HepG2 (cell line): ENCODE results near the gene NFKBIA. TPM values are rescaled to one million over a fixed set of nuclear protein-coding genes. Genes with fewer than 3 reads are reported as not detected.

ENCODE experiments used
- ATAC-seq: fragments of 200-7000 bp; cut with Tn5 transposase; 3 replicates; pipeline ENCODE4 v1.9.1; 2020; ENCODE audit warnings: mild to moderate bottlenecking, moderate library complexity
- BruUV-seq: library from RNA; stranded (reverse); fragments of 400-500 nt; replicated peaks from 2 replicates; lab custom pipeline; 2021; lab: Mats Ljungman, UMichigan
- CTCF ChIA-PET: fragments of 300-600 bp; formaldehyde crosslinking; extraction: SDS; loops from one replicate; lab custom pipeline; 2021; ENCODE audit warnings: low total read pairs, inconsistent platforms, low intra/inter-chr PET ratio; lab: Yijun Ruan, JAX
- POLR2A ChIA-PET: fragments of 350-600 bp; sonication (Branson Sonifier 250); formaldehyde crosslinking; loops from one replicate; lab custom pipeline; 2020; ENCODE audit warnings: antibody characterized with exemption, inconsistent platforms; lab: Yijun Ruan, JAX
- DNase-seq: peaks from one replicate; pipeline ENCODE4 v3.0.0-alpha.2; 2015; ENCODE audit warnings: low spot score
- FAIRE-seq: peaks from 3 replicates; lab custom pipeline; 2011; peaks lifted over from hg19 to GRCh38; lab: Jason Lieb, UNC
- H2AFZ ChIP-seq: one replicate; pipeline ENCODE4 v1.6.1; 2011; ENCODE audit warnings: low read length, inconsistent platforms
- H3K27ac ChIP-seq: fragments of 300-600 bp; 3 replicates; pipeline ENCODE4 v1.8.0; 2011; ENCODE audit warnings: mixed run types, mild to moderate bottlenecking, mixed read lengths, low read length, inconsistent platforms; ENCODE audit not compliant: insufficient read depth; ENCODE audit errors: extremely low read length
- H3K27me3 ChIP-seq, 2 experiments: fragments of 200-600 bp in 1 of 2; 2 replicates in 1 of 2; 3 replicates in 1 of 2; pipeline versions ENCODE4 v1.6.0 to v1.8.0; 2011; ENCODE audit warnings: low read length in 2 of 2, mild to moderate bottlenecking in 2 of 2, moderate library complexity in 2 of 2, inconsistent platforms in 1 of 2; ENCODE audit not compliant: insufficient read depth in 2 of 2, control insufficient read depth in 1 of 2
- H3K36me3 ChIP-seq, 2 experiments: fragments of 200-600 bp in 1 of 2; replicated peaks in 1 of 2; 2 replicates in 1 of 2; 3 replicates in 1 of 2; pipeline versions ENCODE4 v1.5.1 to v1.8.0; 2011; ENCODE audit warnings: low read length in 2 of 2, inconsistent platforms in 1 of 2; ENCODE audit not compliant: insufficient read depth in 2 of 2, control insufficient read depth in 1 of 2
- H3K4me1 ChIP-seq: 2 replicates; pipeline ENCODE4 v1.5.1; 2012; ENCODE audit warnings: low read length, inconsistent platforms; ENCODE audit not compliant: insufficient read depth
- H3K4me2 ChIP-seq: 2 replicates; pipeline ENCODE4 v1.6.0; 2011; ENCODE audit warnings: low read depth, low read length, inconsistent platforms
- H3K4me3 ChIP-seq, 3 experiments: fragments of 200-600 bp in 1 of 3; sonication (generic), shearing (Covaris generic) in 1 of 3; replicated peaks in 1 of 3; 2 replicates each; pipeline ENCODE4 v1.5.1; 2011 to 2016; ENCODE audit warnings: low read length in 3 of 3, inconsistent platforms in 2 of 3, low read depth in 2 of 3, mild to moderate bottlenecking in 2 of 3, control low read depth in 1 of 3, mixed read lengths in 1 of 3; ENCODE audit not compliant: insufficient read depth in 1 of 3
- H3K79me2 ChIP-seq: one replicate; pipeline ENCODE4 v1.6.1; 2011; ENCODE audit warnings: low read length, inconsistent platforms; ENCODE audit not compliant: insufficient read depth
- H3K9ac ChIP-seq: 2 replicates; pipeline ENCODE4 v1.6.0; 2011; ENCODE audit warnings: mild to moderate bottlenecking, low read depth, low read length, inconsistent platforms; ENCODE audit not compliant: insufficient read depth
- H3K9me3 ChIP-seq: 2 replicates; pipeline ENCODE4 v1.5.1; 2012; ENCODE audit warnings: mild to moderate bottlenecking, low read length
- H4K20me1 ChIP-seq: 2 replicates; pipeline ENCODE4 v1.6.0; 2011; ENCODE audit warnings: inconsistent platforms, mild to moderate bottlenecking, low read length, moderate library complexity; ENCODE audit not compliant: insufficient read depth
- AGO1 ChIP-seq: fragments of 200-400 bp; formaldehyde crosslinking; IDR thresholded peaks from 2 replicates; pipeline ENCODE4 v1.6.1; 2017; ENCODE audit warnings: mild to moderate bottlenecking, low read depth, low read length, moderate library complexity; ENCODE audit not compliant: poor library complexity, severe bottlenecking
- E2F5 ChIP-seq: sonication (generic); formaldehyde crosslinking; conservative IDR thresholded peaks from 2 replicates; pipeline ENCODE4 v1.4.0; 2020; ENCODE audit warnings: missing genetic modification reagents
- EED ChIP-seq: sonication (generic); formaldehyde crosslinking; IDR thresholded peaks from 2 replicates; pipeline ENCODE4 v1.5.0; 2020; ENCODE audit warnings: mild to moderate bottlenecking, missing genetic modification reagents
- ETV6 ChIP-seq: sonication (generic); formaldehyde crosslinking; conservative IDR thresholded peaks from 2 replicates; pipeline ENCODE4 v1.4.0; 2020; ENCODE audit warnings: missing genetic modification reagents
- FOSL1 ChIP-seq: sonication (generic); formaldehyde crosslinking; IDR thresholded peaks from 2 replicates; pipeline ENCODE4 v1.9.0; 2021; ENCODE audit warnings: missing genetic modification reagents, borderline replicate concordance
- GPN1 ChIP-seq: sonication (generic); formaldehyde crosslinking; IDR thresholded peaks from 2 replicates; pipeline ENCODE4 v1.5.1; 2020; ENCODE audit warnings: missing genetic modification reagents, borderline replicate concordance
- HNRNPL ChIP-seq: fragments of 200-400 bp; formaldehyde crosslinking; IDR thresholded peaks from 2 replicates; pipeline ENCODE4 v1.6.1; 2017; ENCODE audit warnings: mild to moderate bottlenecking, low read depth, low read length
- IRF2 ChIP-seq: IDR thresholded peaks from 2 replicates; pipeline ENCODE4 v1.6.1; 2018; ENCODE audit warnings: missing genetic modification reagents, missing compliant biosample characterization
- POLR2AphosphoS2 ChIP-seq: IDR thresholded peaks from 2 replicates; pipeline ENCODE4 v1.6.1; 2011; ENCODE audit warnings: low read depth, low read length, improper control_type of control experiment
- POLR2AphosphoS5 ChIP-seq: IDR thresholded peaks from 2 replicates; pipeline ENCODE4 v1.6.1; 2012; ENCODE audit warnings: low read depth, low read length
- PTBP1 ChIP-seq: fragments of 200-400 bp; formaldehyde crosslinking; IDR thresholded peaks from 2 replicates; pipeline ENCODE4 v1.6.1; 2018; ENCODE audit warnings: low read length, low read depth; ENCODE audit not compliant: poor library complexity, severe bottlenecking
- RCOR2 ChIP-seq: IDR thresholded peaks from 2 replicates; pipeline ENCODE4 v1.6.1; 2016; ENCODE audit warnings: missing biosample characterization, missing genetic modification reagents
- RNF2 ChIP-seq: fragments of 450-650 bp; conservative IDR thresholded peaks from 2 replicates; pipeline ENCODE4 v1.6.1; 2016; ENCODE audit warnings: low read depth
- TOPORS ChIP-seq: sonication (generic); formaldehyde crosslinking; IDR thresholded peaks from 2 replicates; pipeline ENCODE4 v1.8.0; 2023; ENCODE audit warnings: mild to moderate bottlenecking, missing genetic modification reagents
- TP53 ChIP-seq: sonication (generic); formaldehyde crosslinking; conservative IDR thresholded peaks from 2 replicates; pipeline ENCODE4 v1.4.0; 2020; ENCODE audit warnings: missing genetic modification reagents
- ZBTB34 ChIP-seq: sonication (generic); formaldehyde crosslinking; IDR thresholded peaks from 2 replicates; pipeline ENCODE4 v1.8.0; 2022; ENCODE audit warnings: mild to moderate bottlenecking, missing genetic modification reagents
- ZNF205 ChIP-seq: IDR thresholded peaks from 2 replicates; pipeline ENCODE4 v1.6.1; 2018; ENCODE audit warnings: missing biosample characterization, missing genetic modification reagents
- ZNF235 ChIP-seq: sonication (generic); formaldehyde crosslinking; IDR thresholded peaks from 2 replicates; pipeline ENCODE4 v1.8.1; 2023; ENCODE audit warnings: mild to moderate bottlenecking, missing genetic modification reagents, borderline replicate concordance
- ZNF260 ChIP-seq: sonication (generic); formaldehyde crosslinking; IDR thresholded peaks from 2 replicates; pipeline ENCODE4 v1.4.0; 2020; ENCODE audit warnings: missing genetic modification reagents, low read depth, mild to moderate bottlenecking, borderline replicate concordance
- ZNF589 ChIP-seq: sonication (generic); formaldehyde crosslinking; conservative IDR thresholded peaks from 2 replicates; pipeline ENCODE4 v1.8.0; 2022; ENCODE audit warnings: mild to moderate bottlenecking, moderate library complexity, missing genetic modification reagents
- ZNF841 ChIP-seq: sonication (generic); formaldehyde crosslinking; IDR thresholded peaks from 2 replicates; pipeline ENCODE4 v1.8.1; 2023; ENCODE audit warnings: missing genetic modification reagents, borderline replicate concordance
- WGBS: methylation state at CpG from one replicate; pipeline ENCODE4 v1.1.6; 2017; ENCODE audit warnings: low lambda C conversion rate; 5-methylcytosine and 5-hydroxymethylcytosine counted together
- in situ Hi-C: cut with HindIII; loops from 2 replicates; pipeline ENCODE4 v1.10.0; 2017; ENCODE audit warnings: low pct_unique_long_range_greater_than_20kb; ENCODE audit not compliant: extremely low pct_ligation_motif_present
- intact Hi-C: fragments of 100-400 bp; cut with micrococcal nuclease; formaldehyde crosslinking; loops from one replicate; pipeline ENCODE4 v1.10.0; 2022; ENCODE audit not compliant: unreplicated experiment
- polyA plus RNA-seq, 8 experiments: library from polyadenylated mRNA; depleted of rRNA in 3 of 8; stranded (reverse) in 7 of 8; unstranded in 1 of 8; fragments of >200 nt; fragmentation: Illumina TruSeq in 4 of 8; extraction: Trizol in 4 of 8; gene quantifications; 2 replicates each; pipeline versions ENCODE4 v1.2.1 to v1.2.3, GENCODE V29; 2011 to 2016; ENCODE audit warnings: low read depth in 4 of 8, missing spikeins in 1 of 8, mixed read lengths in 1 of 8; ENCODE audit not compliant: insufficient read depth in 1 of 8
- total RNA-seq, 5 experiments: library from RNA; depleted of rRNA; stranded (reverse); fragments of >200 nt; fragmentation: Illumina TruSeq; extraction: Trizol; gene quantifications; 2 replicates each; pipeline ENCODE4 v1.2.3, GENCODE V29; 2016; ENCODE audit warnings: low read depth in 1 of 5

Gene NFKBIA
- total and polyA plus RNA-seq, 2 of the 13 experiments (the other 11 are each of a cell fraction or from before 2014, with no cell fraction given): 197 to 319 TPM

DNA sequence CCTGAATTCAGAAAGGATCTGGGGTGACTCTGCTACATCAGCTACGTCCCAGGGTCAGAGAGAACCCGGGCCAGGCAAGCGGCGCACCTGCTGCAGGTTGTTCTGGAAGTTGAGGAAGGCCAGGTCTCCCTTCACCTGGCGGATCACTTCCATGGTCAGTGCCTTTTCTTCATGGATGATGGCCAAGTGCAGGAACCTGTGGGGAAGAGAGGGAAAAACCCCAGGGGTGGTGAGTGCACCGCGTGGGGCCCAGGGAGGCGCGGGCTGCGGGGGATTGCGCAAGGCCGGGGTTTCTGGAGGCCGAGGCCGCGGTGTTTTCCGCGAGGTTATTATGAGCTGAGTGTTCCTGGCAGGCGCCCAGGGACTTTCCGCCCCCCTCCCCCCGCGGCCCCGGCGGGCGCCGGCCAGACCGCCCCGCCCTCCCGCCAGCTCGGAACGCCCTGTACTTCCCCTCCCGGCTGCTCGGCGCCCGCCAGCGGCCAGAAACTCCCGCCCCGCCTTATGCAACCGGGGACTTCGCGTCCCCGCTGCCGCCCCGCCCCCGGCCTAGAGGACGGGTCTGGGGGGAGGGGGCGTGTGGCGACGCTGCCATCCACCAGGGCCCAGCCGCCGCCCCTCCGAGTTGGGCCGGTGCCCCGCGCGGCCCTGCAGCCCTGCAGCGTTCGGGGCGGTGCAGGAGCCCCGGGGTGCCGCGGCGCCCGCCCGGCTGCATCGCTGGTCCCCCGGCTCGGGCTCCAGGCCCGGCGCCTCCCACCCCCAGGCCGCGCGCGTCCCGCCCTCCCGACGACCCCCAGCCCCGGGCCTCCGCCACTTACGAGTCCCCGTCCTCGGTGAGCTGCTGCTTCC lies 723 bp downstream of the NFKBIA start (continued):
- peak; percentile 97 for TF ChIP-seq PTBP1

DNA sequence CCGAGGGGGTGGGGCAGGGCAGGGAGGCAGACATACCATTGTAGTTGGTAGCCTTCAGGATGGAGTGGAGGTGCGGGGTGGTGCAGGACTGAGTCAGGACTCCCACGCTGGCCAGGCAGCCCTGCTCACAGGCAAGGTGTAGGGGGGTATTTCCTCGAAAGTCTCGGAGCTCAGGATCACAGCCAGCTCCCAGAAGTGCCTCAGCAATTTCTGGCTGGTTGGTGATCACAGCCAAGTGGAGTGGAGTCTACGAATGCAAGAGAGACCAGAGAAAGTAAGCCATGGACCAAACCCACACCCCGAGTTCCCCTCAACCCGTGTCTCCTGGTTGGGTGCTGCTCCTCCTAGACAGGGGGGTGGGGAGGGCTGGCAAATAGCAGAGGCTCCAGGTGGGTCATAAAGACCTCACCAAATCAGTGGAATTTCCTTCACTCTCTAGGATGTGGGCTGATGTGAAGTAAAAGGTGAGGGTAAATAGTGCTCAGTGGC lies 1.4 kb downstream of the NFKBIA start:
- WGBS: 58% methylated on average over 8 of the region's 8 CpGs
- peak overlapping the region; percentile 78 for H3K27ac ChIP-seq
- H3K4me2 ChIP-seq: peak overlapping the region; percentile 99
- POLR2A ChIA-PET: interaction anchor here (0.6 to 11.4 kb wide), 51 partner anchors 14 to 528 kb away, joined by 3 to 473 read pairs (median 9); partner anchors contain the start of genes BAZ1A, BRMS1L, FAM177A1 and PPP2R3C
- ATAC-seq: no peak
- peak overlapping the region; percentile 69 to 88 (median 80) for H3K4me3 ChIP-seq
- H3K9ac ChIP-seq: peak overlapping the region; percentile 82
- in situ Hi-C loops: no loop called here
- H3K36me3 ChIP-seq: peaks cover 20 to 31% of the 10 kb centered on the region in 2 experiments
- intact Hi-C loops: loop anchor here (5.0 kb wide), 1 partner anchor 36 kb away; no protein-coding TSS in a partner anchor
- no peak for DNase-seq
- no peaks in the 10 kb centered on the region for H3K9me3 ChIP-seq
- no peaks in the 10 kb centered on the region; a peak in 2 of 5 replicates for H3K27me3 ChIP-seq
- H3K4me1 ChIP-seq: peaks cover 77% of the 10 kb centered on the region
- H2AFZ ChIP-seq: no peak overlapping the region
- FAIRE-seq: no peak
- H4K20me1 ChIP-seq: peaks cover 27% of the 10 kb centered on the region
- CTCF ChIA-PET: no interaction called here
- H3K79me2 ChIP-seq: peaks cover 25% of the 10 kb centered on the region
- BruUV-seq: no TSS peak
- TF ChIP-seq ZNF235 (CRISPR knock-in tag) (no peak), ZNF589 (CRISPR knock-in tag) (no peak), TP53 (CRISPR knock-in tag) (no peak), HNRNPL (no peak), ZNF841 (CRISPR knock-in tag) (no peak), ZNF260 (no peak; the same call in 1 of the 2 replicates), POLR2AphosphoS5 (peak; percentile 15; the same call in 1 of the 2 replicates), TOPORS (CRISPR knock-in tag) (0 out of 2 replicates have a peak, but pooled peaks have one; percentile 1), RNF2 (no peak), GPN1 (CRISPR knock-in tag) (no peak), POLR2AphosphoS2 (no peak; the same call in 1 of the 2 replicates), ZNF205 (no peak), EED (CRISPR knock-in tag) (peak; percentile 13; the same call in 1 of the 2 replicates), IRF2 (CRISPR knock-in tag) (no peak), AGO1 (no peak), ZBTB34 (CRISPR knock-in tag) (0 out of 2 replicates have a peak, but pooled peaks have one; percentile 4), ETV6 (CRISPR knock-in tag) (no peak), RCOR2 (CRISPR knock-in tag) (no peak), E2F5 (CRISPR knock-in tag) (0 out of 2 replicates have a peak, but pooled peaks have one; percentile 22), FOSL1 (CRISPR knock-in tag) (no peak)
